IMR-90 (cell line): ENCODE results near the gene CABCOCO1. TPM values are rescaled to one million over a fixed set of nuclear protein-coding genes. Genes with fewer than 3 reads are reported as not detected.

ENCODE experiments used
- ATAC-seq: fragments of 200-7000 bp; cut with Tn5 transposase; 2 replicates; pipeline ENCODE4 v1.9.1; 2020; ENCODE audit warnings: low read depth, mild to moderate bottlenecking, moderate library complexity
- BruUV-seq: library from RNA; stranded (reverse); fragments of 400-500 nt; replicated peaks from 2 replicates; lab custom pipeline; 2021; lab: Mats Ljungman, UMichigan
- CTCF ChIA-PET: fragments of 300-600 bp; formaldehyde crosslinking; extraction: SDS; loops from one replicate; lab custom pipeline; 2021; ENCODE audit warnings: antibody characterized with exemption; lab: Yijun Ruan, JAX
- POLR2A ChIA-PET: fragments of 300-600 bp; sonication (Branson Sonifier 250); formaldehyde crosslinking; loops from one replicate; lab custom pipeline; 2022; ENCODE audit warnings: antibody characterized with exemption; ENCODE audit not compliant: unreplicated experiment; lab: Charles Lee
- DNase-seq: peaks from one replicate; pipeline ENCODE4 v3.0.0; 2013
- H2AFZ ChIP-seq: replicated peaks from 2 replicates; pipeline ENCODE3; 2013; ENCODE audit warnings: low read length, mild to moderate bottlenecking; ENCODE audit not compliant: poor library complexity
- H2AK5ac ChIP-seq: 2 replicates; pipeline ENCODE4 v1.6.1; 2013; ENCODE audit warnings: low read depth, low read length, inconsistent platforms
- H2AK9ac ChIP-seq: replicated peaks from 2 replicates; pipeline ENCODE3; 2013; ENCODE audit warnings: mild to moderate bottlenecking, low read depth, low read length, moderate library complexity; ENCODE audit not compliant: poor library complexity
- H2BK120ac ChIP-seq: 2 replicates; pipeline ENCODE4 v1.6.1; 2013; ENCODE audit warnings: low read depth, low read length, inconsistent platforms
- H2BK15ac ChIP-seq: 3 replicates; pipeline ENCODE4 v1.6.1; 2013; ENCODE audit warnings: low read depth, low read length, inconsistent platforms
- H2BK20ac ChIP-seq: 2 replicates; pipeline ENCODE4 v1.6.1; 2013; ENCODE audit warnings: low read depth, mild to moderate bottlenecking, inconsistent platforms, low read length, moderate library complexity
- H2BK5ac ChIP-seq: 2 replicates; pipeline ENCODE4 v1.6.1; 2013; ENCODE audit warnings: mild to moderate bottlenecking, low read depth, low read length, inconsistent platforms; ENCODE audit not compliant: poor library complexity, severe bottlenecking
- H3K14ac ChIP-seq: replicated peaks from 2 replicates; pipeline ENCODE4 v1.6.1; 2013; ENCODE audit warnings: low read depth, low read length, inconsistent platforms
- H3K18ac ChIP-seq: 2 replicates; pipeline ENCODE4 v1.6.1; 2013; ENCODE audit warnings: low read depth, low read length, control low read depth
- H3K23ac ChIP-seq: 2 replicates; pipeline ENCODE4 v1.6.1; 2013; ENCODE audit warnings: low read depth, low read length, inconsistent platforms
- H3K27ac ChIP-seq: 2 replicates; pipeline ENCODE4 v1.5.1; 2013; ENCODE audit warnings: mild to moderate bottlenecking, control low read depth, low read length; ENCODE audit not compliant: insufficient read depth
- H3K27me3 ChIP-seq: 2 replicates; pipeline ENCODE4 v1.6.1; 2013; ENCODE audit warnings: low read length; ENCODE audit not compliant: control insufficient read depth, insufficient read depth
- H3K36me3 ChIP-seq: 2 replicates; pipeline ENCODE4 v1.6.1; 2013; ENCODE audit warnings: low read length, mixed read lengths; ENCODE audit not compliant: control insufficient read depth, insufficient read depth
- H3K4ac ChIP-seq: 2 replicates; pipeline ENCODE4 v1.6.1; 2013; ENCODE audit warnings: low read depth, low read length, inconsistent platforms
- H3K4me1 ChIP-seq: 2 replicates; pipeline ENCODE4 v1.6.1; 2013; ENCODE audit warnings: low read length, mixed read lengths; ENCODE audit not compliant: control insufficient read depth, insufficient read depth
- H3K4me2 ChIP-seq: 2 replicates; pipeline ENCODE4 v1.6.1; 2013; ENCODE audit warnings: low read depth, mild to moderate bottlenecking, control low read depth, low read length, moderate library complexity
- H3K4me3 ChIP-seq: 2 replicates; pipeline ENCODE4 v1.5.1; 2013; ENCODE audit warnings: low read depth, mild to moderate bottlenecking, control low read depth, low read length, moderate library complexity; ENCODE audit not compliant: insufficient read depth
- H3K56ac ChIP-seq: 2 replicates; pipeline ENCODE4 v1.6.1; 2013; ENCODE audit warnings: low read length, inconsistent platforms; ENCODE audit not compliant: insufficient read depth; ENCODE audit errors: extremely low read depth
- H3K79me1 ChIP-seq, 2 experiments: 2 replicates each; pipeline ENCODE4 v1.6.1; 2013; ENCODE audit warnings: low read length in 2 of 2, inconsistent platforms in 1 of 2, low read depth in 1 of 2
- H3K9ac ChIP-seq: 2 replicates; pipeline ENCODE4 v1.6.1; 2013; ENCODE audit warnings: low read depth, low read length, control low read depth
- H3K9me1 ChIP-seq: 2 replicates; pipeline ENCODE4 v1.6.1; 2013; ENCODE audit warnings: low read length, inconsistent platforms; ENCODE audit not compliant: insufficient read depth
- H3K9me3 ChIP-seq: 2 replicates; pipeline ENCODE4 v1.6.1; 2013; ENCODE audit warnings: low read length; ENCODE audit not compliant: control insufficient read depth, insufficient read depth
- H4K20me1 ChIP-seq: 2 replicates; pipeline ENCODE4 v1.6.1; 2013; ENCODE audit warnings: low read length, inconsistent platforms; ENCODE audit not compliant: insufficient read depth
- H4K5ac ChIP-seq: 2 replicates; pipeline ENCODE4 v1.6.1; 2013; ENCODE audit warnings: mild to moderate bottlenecking, low read depth, low read length, control low read depth
- H4K8ac ChIP-seq, 2 experiments: 2 replicates each; pipeline ENCODE4 v1.6.1; 2013; ENCODE audit warnings: low read depth in 2 of 2, low read length in 2 of 2, control low read depth in 1 of 2, inconsistent platforms in 1 of 2
- H4K91ac ChIP-seq: 2 replicates; pipeline ENCODE4 v1.6.1; 2013; ENCODE audit warnings: low read depth, low read length, inconsistent platforms; ENCODE audit not compliant: insufficient read depth
- BHLHE40 ChIP-seq: fragments of 150-350 bp; IDR thresholded peaks from 2 replicates; pipeline ENCODE4 v1.6.1; 2016; ENCODE audit warnings: mild to moderate bottlenecking, low read depth, low read length
- CEBPB ChIP-seq: IDR thresholded peaks from 2 replicates; pipeline ENCODE4 v1.6.1; 2012; ENCODE audit warnings: low read depth, low read length, improper control_type of control experiment
- CHD1 ChIP-seq: IDR thresholded peaks from 2 replicates; pipeline ENCODE4 v1.6.1; 2012; ENCODE audit warnings: low read depth, low read length, improper control_type of control experiment
- FOS ChIP-seq: fragments of 150-350 bp; IDR thresholded peaks from 2 replicates; pipeline ENCODE4 v1.6.1; 2016; ENCODE audit warnings: low read depth, low read length
- MAFK ChIP-seq: IDR thresholded peaks from 2 replicates; pipeline ENCODE4 v1.6.1; 2012; ENCODE audit warnings: low read depth, low read length, improper control_type of control experiment
- MAZ ChIP-seq: IDR thresholded peaks from 2 replicates; pipeline ENCODE4 v1.6.1; 2012; ENCODE audit warnings: low read depth, mild to moderate bottlenecking, low read length, improper control_type of control experiment, moderate library complexity, borderline replicate concordance
- MXI1 ChIP-seq: IDR thresholded peaks from 2 replicates; pipeline ENCODE4 v1.6.1; 2012; ENCODE audit warnings: low read depth, mild to moderate bottlenecking, low read length, moderate library complexity, borderline replicate concordance
- NFE2L2 ChIP-seq: fragments of 150-350 bp; IDR thresholded peaks from 2 replicates; pipeline ENCODE4 v1.6.1; 2016; ENCODE audit warnings: low read depth, mild to moderate bottlenecking, low read length
- POLR2A ChIP-seq: IDR thresholded peaks from 2 replicates; pipeline ENCODE4 v1.6.1; 2012; ENCODE audit warnings: mild to moderate bottlenecking, low read depth, low read length
- RAD21 ChIP-seq: IDR thresholded peaks from 2 replicates; pipeline ENCODE4 v1.6.1; 2012; ENCODE audit warnings: low read length, improper control_type of control experiment
- RCOR1 ChIP-seq: IDR thresholded peaks from 2 replicates; pipeline ENCODE4 v1.6.1; 2012; ENCODE audit warnings: mild to moderate bottlenecking, low read length, improper control_type of control experiment; ENCODE audit not compliant: insufficient replicate concordance
- RFX5 ChIP-seq: IDR thresholded peaks from 2 replicates; pipeline ENCODE4 v1.8.0; 2012; ENCODE audit warnings: low read depth, mild to moderate bottlenecking, low read length, moderate library complexity
- SMC3 ChIP-seq: fragments of 150-350 bp; IDR thresholded peaks from 2 replicates; pipeline ENCODE4 v1.6.1; 2016; ENCODE audit warnings: low read depth, mild to moderate bottlenecking, antibody characterized with exemption, low read length, moderate library complexity
- WGBS, 2 experiments: methylation state at CpG; one replicate each; pipeline versions ENCODE4 v1.1.5 to v1.1.7; 2013; ENCODE audit warnings: missing lambda C conversion rate in 2 of 2; ENCODE audit not compliant: insufficient read length in 1 of 2; ENCODE audit errors: extremely low coverage in 2 of 2; 5-methylcytosine and 5-hydroxymethylcytosine counted together
- dilution Hi-C: fragments of 300-500 bp; cut with HindIII; formaldehyde crosslinking; loops from one replicate; pipeline ENCODE4 v1.14.3; 2018; ENCODE audit warnings: low sequenced_read_pairs; ENCODE audit not compliant: unreplicated experiment
- in situ Hi-C: fragments of 300-500 bp; cut with MboI; formaldehyde crosslinking; loops from 3 replicates; pipeline ENCODE4 v1.14.3; 2019; ENCODE audit warnings: low sequenced_read_pairs, inconsistent platforms, mixed read lengths
- intact Hi-C: fragments of 100-400 bp; cut with micrococcal nuclease; formaldehyde crosslinking; loops from 2 replicates; pipeline ENCODE4 v1.10.0; 2022
- polyA plus RNA-seq, 3 experiments: library from polyadenylated mRNA; depleted of rRNA; stranded (reverse); fragments of >200 nt; gene quantifications; 2 replicates each; pipeline ENCODE4 v1.2.3, GENCODE V29; 2012; ENCODE audit warnings: low replicate concordance in 1 of 3
- total RNA-seq: library from RNA; depleted of rRNA; stranded (reverse); fragments of >200 nt; gene quantifications from 2 replicates; pipeline ENCODE4 v1.2.3, GENCODE V29; 2012
- TF ChIP-seq, protein P1 (sequence below): fragments of 150-350 bp; IDR thresholded peaks from 2 replicates; pipeline ENCODE4 v1.6.1; 2017; ENCODE audit warnings: mild to moderate bottlenecking, antibody characterized with exemption, low read length, low read depth
- TF ChIP-seq, protein P2 (sequence below): conservative IDR thresholded peaks from 2 replicates; pipeline ENCODE4 v1.5.1; 2012; ENCODE audit warnings: mild to moderate bottlenecking, low read depth, low read length, improper control_type of control experiment
- TF ChIP-seq, protein P3 (sequence below): fragments of 150-350 bp; IDR thresholded peaks from 2 replicates; pipeline ENCODE4 v1.6.1; 2016; ENCODE audit warnings: low read depth, mild to moderate bottlenecking, low read length, moderate library complexity, borderline replicate concordance

Gene CABCOCO1
- total and polyA plus RNA-seq, 2 of the 4 experiments (the other 2 are of a cell fraction): 0.18 to 0.31 TPM

DNA sequence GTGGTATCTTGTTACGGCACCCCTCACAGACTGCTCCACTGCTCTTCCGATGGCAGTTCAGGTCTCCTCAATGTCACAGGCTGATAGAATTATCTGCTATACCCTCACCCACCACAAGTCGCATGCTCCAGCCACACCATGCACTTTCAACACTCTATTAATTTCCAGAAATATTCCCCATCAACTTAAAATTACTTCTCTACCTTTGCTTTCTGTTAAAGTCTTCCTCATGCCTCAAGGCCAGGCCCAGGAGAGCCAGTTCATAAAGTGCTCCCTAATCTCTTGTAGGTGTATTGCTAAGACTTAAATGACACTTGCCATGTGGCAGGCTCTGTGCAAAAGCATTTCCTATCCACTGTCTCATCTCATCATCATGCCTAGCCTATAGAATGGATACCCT, 132.8 kb downstream of the CABCOCO1 start:
- H2BK120ac ChIP-seq: peak overlapping the region; percentile 53
- no peak overlapping the region for H3K9ac ChIP-seq
- H3K23ac ChIP-seq: no peak overlapping the region
- no TSS peak for BruUV-seq
- peak overlapping the region; percentile 37 for H4K5ac ChIP-seq
- in situ Hi-C loops (no loop called here), dilution Hi-C loops (no loop called here), intact Hi-C loops (no loop called here)
- H2BK20ac ChIP-seq: peak overlapping the region; percentile 80; the same call in 1 of the 2 replicates
- H4K91ac ChIP-seq: peak overlapping the region; percentile 72
- H3K4ac ChIP-seq: peak overlapping the region; percentile 61
- peak overlapping the region; percentile 27 to 59; a peak in 3 of 4 replicates for H4K8ac ChIP-seq
- H3K36me3 ChIP-seq: no peaks in the 10 kb centered on the region
- H2AFZ ChIP-seq: no peak overlapping the region
- peaks cover 19% of the 10 kb centered on the region for H3K4me1 ChIP-seq
- H3K9me3 ChIP-seq: no peaks in the 10 kb centered on the region
- DNase-seq (no peak), ATAC-seq (no peak)
- peaks cover 18% of the 10 kb centered on the region; the same call in 1 of the 2 replicates for H3K9me1 ChIP-seq
- peak overlapping the region; percentile 78 for H3K18ac ChIP-seq
- H3K4me3 ChIP-seq: no peak overlapping the region
- WGBS, 2 experiments: 100% methylated on average over 3 of the region's 3 CpGs; no CpG with 5 or more reads in 1 of the 2 experiments
- no peaks in the 10 kb centered on the region for H3K27me3 ChIP-seq
- H2BK15ac ChIP-seq: peak overlapping the region; percentile 89; the same call in 2 of the 3 replicates
- CTCF ChIA-PET: no interaction called here
- H3K56ac ChIP-seq: peak overlapping the region; percentile 28; the same call in 1 of the 2 replicates
- no peak overlapping the region for H2BK5ac ChIP-seq
- H3K79me1 ChIP-seq: peaks cover 0 to 3% of the 10 kb centered on the region in 2 experiments; a peak in 1 of 4 replicates
- no peak overlapping the region for H3K27ac ChIP-seq
- peak overlapping the region; percentile 63 for H3K14ac ChIP-seq
- H3K4me2 ChIP-seq: no peak overlapping the region
- no peak overlapping the region for H2AK9ac ChIP-seq
- POLR2A ChIA-PET: interaction anchor here (0.5 kb wide), 1 partner anchor 986 kb away, joined by 8 read pairs; no protein-coding TSS in a partner anchor
- H4K20me1 ChIP-seq: no peaks in the 10 kb centered on the region
- H2AK5ac ChIP-seq: peak overlapping the region; percentile 92
- TF ChIP-seq CHD1: no peak
- no peak for TF ChIP-seq SMC3
- TF ChIP-seq, protein P1, sequence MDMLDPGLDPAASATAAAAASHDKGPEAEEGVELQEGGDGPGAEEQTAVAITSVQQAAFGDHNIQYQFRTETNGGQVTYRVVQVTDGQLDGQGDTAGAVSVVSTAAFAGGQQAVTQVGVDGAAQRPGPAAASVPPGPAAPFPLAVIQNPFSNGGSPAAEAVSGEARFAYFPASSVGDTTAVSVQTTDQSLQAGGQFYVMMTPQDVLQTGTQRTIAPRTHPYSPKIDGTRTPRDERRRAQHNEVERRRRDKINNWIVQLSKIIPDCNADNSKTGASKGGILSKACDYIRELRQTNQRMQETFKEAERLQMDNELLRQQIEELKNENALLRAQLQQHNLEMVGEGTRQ: no peak
- no peak for TF ChIP-seq RFX5
- TF ChIP-seq NFE2L2: no peak
- TF ChIP-seq BHLHE40: no peak
- TF ChIP-seq MAZ: no peak
- TF ChIP-seq, protein P2, sequence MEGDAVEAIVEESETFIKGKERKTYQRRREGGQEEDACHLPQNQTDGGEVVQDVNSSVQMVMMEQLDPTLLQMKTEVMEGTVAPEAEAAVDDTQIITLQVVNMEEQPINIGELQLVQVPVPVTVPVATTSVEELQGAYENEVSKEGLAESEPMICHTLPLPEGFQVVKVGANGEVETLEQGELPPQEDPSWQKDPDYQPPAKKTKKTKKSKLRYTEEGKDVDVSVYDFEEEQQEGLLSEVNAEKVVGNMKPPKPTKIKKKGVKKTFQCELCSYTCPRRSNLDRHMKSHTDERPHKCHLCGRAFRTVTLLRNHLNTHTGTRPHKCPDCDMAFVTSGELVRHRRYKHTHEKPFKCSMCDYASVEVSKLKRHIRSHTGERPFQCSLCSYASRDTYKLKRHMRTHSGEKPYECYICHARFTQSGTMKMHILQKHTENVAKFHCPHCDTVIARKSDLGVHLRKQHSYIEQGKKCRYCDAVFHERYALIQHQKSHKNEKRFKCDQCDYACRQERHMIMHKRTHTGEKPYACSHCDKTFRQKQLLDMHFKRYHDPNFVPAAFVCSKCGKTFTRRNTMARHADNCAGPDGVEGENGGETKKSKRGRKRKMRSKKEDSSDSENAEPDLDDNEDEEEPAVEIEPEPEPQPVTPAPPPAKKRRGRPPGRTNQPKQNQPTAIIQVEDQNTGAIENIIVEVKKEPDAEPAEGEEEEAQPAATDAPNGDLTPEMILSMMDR: no peak
- TF ChIP-seq, protein P3, sequence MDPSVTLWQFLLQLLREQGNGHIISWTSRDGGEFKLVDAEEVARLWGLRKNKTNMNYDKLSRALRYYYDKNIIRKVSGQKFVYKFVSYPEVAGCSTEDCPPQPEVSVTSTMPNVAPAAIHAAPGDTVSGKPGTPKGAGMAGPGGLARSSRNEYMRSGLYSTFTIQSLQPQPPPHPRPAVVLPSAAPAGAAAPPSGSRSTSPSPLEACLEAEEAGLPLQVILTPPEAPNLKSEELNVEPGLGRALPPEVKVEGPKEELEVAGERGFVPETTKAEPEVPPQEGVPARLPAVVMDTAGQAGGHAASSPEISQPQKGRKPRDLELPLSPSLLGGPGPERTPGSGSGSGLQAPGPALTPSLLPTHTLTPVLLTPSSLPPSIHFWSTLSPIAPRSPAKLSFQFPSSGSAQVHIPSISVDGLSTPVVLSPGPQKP: no peak
- TF ChIP-seq RAD21: no peak
- TF ChIP-seq MXI1: no peak
- no peak for TF ChIP-seq MAFK
- TF ChIP-seq RCOR1: no peak
- TF ChIP-seq CEBPB: no peak
- no peak for TF ChIP-seq FOS
- no peak for TF ChIP-seq POLR2A
